IPS-18c (cell line): Measurements from ENCODE around the gene RNF5.
"Not testable (repeated sequence)": the region's sequence is repeated elsewhere in the genome, so short reads cannot be mapped to it uniquely, and the experiment has no call there.

Experiments used
- H3K4me3 ChIP-seq: 2 replicates; pipeline ENCODE4 v1.7.0; 2013; ENCODE audit warnings: low read depth, mild to moderate bottlenecking, low read length, moderate library complexity; ENCODE audit not compliant: insufficient read depth
- H3K9me3 ChIP-seq: one replicate; pipeline ENCODE4 v1.6.1; 2013; ENCODE audit warnings: mild to moderate bottlenecking, low read length, moderate library complexity; ENCODE audit not compliant: control insufficient read depth, insufficient read depth

The RNF5 gene

GRCh38 chr6:32193096-32193495 lies 14.9 kb downstream of the RNF5 start:
- not testable (repeated sequence) for H3K4me3 ChIP-seq, H3K9me3 ChIP-seq

DNA sequence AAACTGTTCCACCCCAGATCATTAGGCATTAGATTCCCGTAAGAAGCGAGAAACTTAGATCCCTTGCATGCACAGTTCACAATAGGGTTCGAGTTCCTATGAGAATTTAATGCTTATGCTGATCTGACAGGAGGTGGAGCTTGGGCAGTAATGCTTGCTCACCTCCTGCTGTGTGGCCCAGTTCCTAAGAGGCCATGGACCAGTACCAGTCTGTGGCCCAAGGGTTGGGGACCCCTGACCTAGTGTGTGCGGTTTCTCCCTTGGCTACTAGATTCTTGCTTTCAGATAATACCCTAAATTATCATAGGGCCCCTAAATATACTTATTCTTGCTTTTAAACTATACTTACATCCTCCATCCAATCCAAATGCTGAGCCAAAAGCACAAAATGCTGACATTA lies 16.2 kb downstream of the RNF5 start:
- no peaks in the 10 kb centered on the region for H3K9me3 ChIP-seq
- H3K4me3 ChIP-seq, result no peak overlapping the region

GRCh38 chr6:32194825-32195651 lies 16.8 kb downstream of the RNF5 start:
- H3K9me3 ChIP-seq, result no peaks in the 10 kb centered on the region

GRCh38 chr6:32195652-32195901 lies 17.4 kb downstream of the RNF5 start:
- Histone ChIP-seq H3K4me3 (peak overlapping the region; percentile 97; the same call in 1 of the 2 replicates), H3K9me3 (no peaks in the 10 kb centered on the region)

More at GRCh38 chr6:32194825-32195651, 16.8 kb downstream of the RNF5 start:
- H3K4me3 ChIP-seq, result peak overlapping the region; percentile 51

DNA sequence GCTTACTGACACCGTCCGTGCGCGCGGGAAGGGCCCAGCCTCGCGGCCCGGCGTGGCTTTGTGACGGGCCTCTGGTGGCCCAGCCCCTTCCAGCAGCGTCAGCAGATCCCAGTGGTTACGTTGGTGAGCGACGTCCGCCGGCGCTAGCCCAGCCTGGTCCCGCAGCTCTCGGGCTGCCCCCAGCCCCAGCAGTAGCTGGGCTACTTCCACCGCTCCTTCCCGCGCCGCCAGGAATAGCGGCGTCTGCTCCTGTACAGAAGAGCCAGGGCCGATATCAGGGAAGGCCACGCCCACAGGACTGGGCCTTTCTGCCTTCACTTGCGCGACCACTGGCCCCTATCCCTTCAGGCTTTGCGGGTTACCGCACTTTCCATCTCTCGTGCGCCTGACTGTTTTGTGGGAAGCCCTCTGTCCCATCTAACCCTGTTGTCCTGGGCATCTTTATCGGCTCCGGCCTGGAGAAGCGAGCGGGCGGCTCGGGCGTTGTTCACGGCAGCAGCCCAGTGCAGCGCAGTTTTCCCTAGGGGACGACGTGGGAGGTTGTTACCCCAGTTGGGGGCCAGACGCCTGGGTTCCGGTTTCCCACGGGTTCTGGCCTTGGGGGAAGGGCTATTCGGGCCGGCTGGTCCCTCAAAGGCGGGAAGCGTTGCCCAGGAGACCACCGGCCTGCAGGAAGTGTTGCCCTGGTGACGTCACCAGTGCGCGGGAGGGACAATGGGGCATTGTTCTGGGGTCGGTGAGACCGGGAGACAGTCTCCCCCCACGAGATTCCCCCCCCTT lies 17.9 kb downstream of the RNF5 start:
- Histone ChIP-seq H3K4me3 (peak overlapping the region; percentile 97), H3K9me3 (no peaks in the 10 kb centered on the region)

- peak overlapping the region; percentile 97 for H3K4me3 ChIP-seq
- H3K9me3 ChIP-seq, result no peaks in the 10 kb centered on the region
Measured at GRCh38 chr6:32196682-32197616, 18.7 kb downstream of the RNF5 start.

DNA sequence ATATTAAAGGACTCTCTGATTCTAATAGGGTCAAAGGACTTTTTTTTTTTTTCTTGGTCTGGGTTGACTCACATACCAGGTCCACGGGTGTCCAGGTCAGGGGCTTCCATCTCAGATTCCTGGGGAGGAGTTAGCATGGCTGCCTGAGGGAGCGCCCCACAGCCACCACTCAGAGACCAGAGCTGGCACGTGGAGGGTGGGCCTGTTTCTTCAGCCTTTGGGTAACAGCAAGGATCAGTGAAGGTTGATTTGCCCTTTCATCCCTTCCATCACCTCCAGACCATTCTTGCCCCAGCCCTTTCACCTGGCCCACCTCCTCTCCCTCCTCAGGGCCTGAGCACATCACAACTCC lies 20.1 kb downstream of the RNF5 start:
- Histone ChIP-seq H3K9me3 (no peaks in the 10 kb centered on the region), H3K4me3 (no peak overlapping the region)

GRCh38 chr6:32198866-32199265 lies 20.7 kb downstream of the RNF5 start:
- H3K4me3 ChIP-seq, result no peak overlapping the region
- H3K9me3 ChIP-seq, result no peaks in the 10 kb centered on the region

DNA sequence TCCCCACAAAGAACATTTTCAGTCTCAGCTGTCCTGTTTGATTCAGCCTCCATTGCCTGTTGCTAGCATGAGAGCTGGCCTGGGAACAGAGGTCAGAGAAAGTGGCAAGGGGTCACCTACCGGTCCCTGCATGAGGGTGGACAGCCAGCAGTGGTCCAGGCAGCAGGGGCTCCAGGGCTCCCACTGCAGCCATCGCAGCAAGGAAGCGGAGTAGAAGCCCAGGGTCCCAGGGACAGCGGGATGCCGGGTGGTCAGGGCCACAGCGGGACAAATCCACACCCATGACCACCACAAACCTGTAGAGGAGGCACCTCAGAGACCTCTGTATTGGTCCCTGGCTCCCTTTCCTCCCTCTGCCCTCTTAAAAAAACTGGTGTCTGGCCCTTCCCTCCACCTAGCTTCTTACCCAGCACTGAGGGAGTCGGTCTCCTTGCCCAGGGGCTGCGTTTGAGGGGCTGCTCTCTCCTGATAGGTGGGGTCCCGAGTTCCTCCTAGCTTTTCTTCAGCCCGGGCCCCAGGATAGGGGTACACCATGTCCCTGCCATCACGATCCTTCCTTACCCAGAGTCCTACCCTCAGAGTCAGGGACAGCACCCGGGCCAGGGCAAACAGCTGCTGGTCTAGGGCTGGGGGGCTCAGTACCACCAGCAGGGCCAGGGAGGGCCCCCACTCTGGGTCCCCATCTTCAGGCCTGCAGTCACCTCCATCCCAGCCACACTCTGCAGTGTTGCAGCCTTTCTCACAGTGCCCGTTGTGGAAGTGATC lies 22.7 kb downstream of the RNF5 start:
- H3K4me3 ChIP-seq, result no peak overlapping the region

GRCh38 chr6:32202186-32202585 lies 24.0 kb downstream of the RNF5 start:
- Histone ChIP-seq H3K4me3 (no peak overlapping the region), H3K9me3 (no peaks in the 10 kb centered on the region)

More for the DNA sequence above, 22.7 kb downstream of the RNF5 start:
- no peaks in the 10 kb centered on the region for H3K9me3 ChIP-seq

GRCh38 chr6:32203426-32204267 lies 25.4 kb downstream of the RNF5 start:
- peaks cover 3% of the 10 kb centered on the region for H3K9me3 ChIP-seq
- no peak overlapping the region for H3K4me3 ChIP-seq

DNA sequence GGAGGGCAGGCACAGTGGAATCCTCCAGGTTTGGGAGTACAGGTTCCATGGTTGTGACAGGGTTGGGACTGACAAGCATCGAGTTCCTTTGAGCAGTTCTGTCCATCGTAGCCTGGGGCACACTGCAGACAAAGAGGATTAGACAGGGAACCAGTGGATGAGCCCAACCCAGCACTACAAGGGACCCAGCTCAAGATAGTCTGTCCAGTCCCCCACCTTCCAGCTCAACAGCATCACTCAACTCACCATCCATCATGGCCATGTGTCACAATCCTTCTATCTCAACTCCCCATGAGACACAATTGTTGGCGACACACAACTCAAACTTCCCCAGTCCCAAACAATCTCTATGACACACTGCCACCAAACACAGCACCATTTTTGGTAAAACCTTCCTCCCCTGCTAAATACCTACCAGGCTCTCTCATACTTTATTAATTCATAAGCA lies 26.1 kb downstream of the RNF5 start:
- H3K9me3 ChIP-seq, result peaks cover 3% of the 10 kb centered on the region
- H3K4me3 ChIP-seq, result no peak overlapping the region

DNA sequence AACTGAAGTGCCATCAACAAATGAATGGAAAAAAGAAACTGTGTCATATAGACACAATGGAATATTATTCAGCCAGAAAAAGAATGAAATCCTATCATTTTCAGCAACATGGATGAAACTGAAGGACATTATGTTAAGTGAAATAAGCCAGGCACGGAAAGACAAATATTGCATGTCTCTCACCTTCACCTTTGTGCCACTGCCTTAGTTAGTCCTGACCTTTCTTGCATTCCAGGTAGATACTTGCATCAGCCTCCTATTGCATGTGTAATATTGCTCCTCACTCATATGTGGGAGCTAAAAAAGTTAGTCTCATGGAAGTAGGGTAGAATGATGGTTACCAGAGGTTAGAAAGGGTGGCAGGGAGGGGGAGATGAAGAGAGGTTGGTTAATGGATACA lies 30.8 kb downstream of the RNF5 start:
- H3K9me3 ChIP-seq, result peaks cover 3% of the 10 kb centered on the region
- H3K4me3 ChIP-seq, result no peak overlapping the region

- peaks cover 3% of the 10 kb centered on the region for H3K9me3 ChIP-seq
- no peak overlapping the region for H3K4me3 ChIP-seq
Measured at GRCh38 chr6:32210191-32210601, 32.0 kb downstream of the RNF5 start.

DNA sequence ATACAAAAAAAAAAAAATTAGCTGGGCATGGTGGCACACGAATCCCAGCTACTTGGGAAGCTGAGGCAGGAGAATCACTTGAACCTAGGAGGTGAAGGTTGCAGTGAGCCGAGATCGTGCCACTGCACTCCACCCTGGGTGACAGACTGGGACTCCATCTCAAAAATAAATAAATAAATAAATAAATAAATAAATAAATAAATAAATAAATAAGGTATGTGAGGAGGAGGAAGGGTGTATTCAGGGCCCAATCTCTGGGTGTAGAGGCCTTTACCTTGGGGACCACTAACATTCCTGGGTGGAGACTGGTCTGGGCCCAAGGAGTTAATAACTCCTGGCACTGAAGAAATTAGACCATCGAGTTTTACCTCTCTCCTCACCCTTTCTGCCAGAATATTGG lies 33.2 kb downstream of the RNF5 start:
- not testable (repeated sequence) for H3K9me3 ChIP-seq, H3K4me3 ChIP-seq

- Histone ChIP-seq H3K9me3 (peaks cover 3% of the 10 kb centered on the region), H3K4me3 (no peak overlapping the region)
Measured at GRCh38 chr6:32212076-32212760, 34.0 kb downstream of the RNF5 start.
